ENCODE results near the gene ELOVL5.

ELOVL5 gene

GRCh38 chr6:53268858-53269608, 79.7 kb downstream of the ELOVL5 start:
- no peak for DNase-seq

- DNase-seq = no peak
These were observed 82.1 kb downstream of the ELOVL5 start for GRCh38 chr6:53266553-53267090.

- DNase-seq = peak; percentile 23
These were observed 83.7 kb downstream of the ELOVL5 start for GRCh38 chr6:53264915-53265607.

GRCh38 chr6:53264337-53264736, 84.4 kb downstream of the ELOVL5 start:
- DNase-seq = no peak

- DNase-seq = no peak
These were observed 84.8 kb downstream of the ELOVL5 start for GRCh38 chr6:53263917-53264316.

- DNase-seq = no peak
These were observed 88.7 kb downstream of the ELOVL5 start for GRCh38 chr6:53259860-53260580.

- no peak for DNase-seq
These were observed 90.0 kb downstream of the ELOVL5 start for GRCh38 chr6:53258774-53259155.

GRCh38 chr6:53258076-53258773, 90.5 kb downstream of the ELOVL5 start:
- DNase-seq = no peak

GRCh38 chr6:53257533-53257932, 91.2 kb downstream of the ELOVL5 start:
- DNase-seq = no peak

- no peak for DNase-seq
These were observed 91.7 kb downstream of the ELOVL5 start for GRCh38 chr6:53257001-53257400.

- no peak for DNase-seq
These were observed 96.5 kb downstream of the ELOVL5 start for GRCh38 chr6:53252177-53252692.

- DNase-seq = no peak
These were observed 97.6 kb downstream of the ELOVL5 start for GRCh38 chr6:53251033-53251672.

GRCh38 chr6:53250176-53251032, 98.3 kb downstream of the ELOVL5 start:
- DNase-seq = no peak

GRCh38 chr6:53246924-53247323, 101.8 kb downstream of the ELOVL5 start:
- no peak for DNase-seq

- DNase-seq = peak; percentile 94 to 96
These were observed 103.8 kb downstream of the ELOVL5 start for GRCh38 chr6:53244958-53245357.

GRCh38 chr6:53244399-53244931, 104.3 kb downstream of the ELOVL5 start:
- no peak for DNase-seq

GRCh38 chr6:53241938-53242337, 106.8 kb downstream of the ELOVL5 start:
- DNase-seq = peak; percentile 73 to 76

- DNase-seq = peak; percentile 39 to 57
These were observed 108.0 kb downstream of the ELOVL5 start for GRCh38 chr6:53240761-53241160.

- DNase-seq = no peak
These were observed 108.6 kb downstream of the ELOVL5 start for GRCh38 chr6:53240139-53240538.

- no peak for DNase-seq
These were observed 109.2 kb downstream of the ELOVL5 start for GRCh38 chr6:53239526-53239925.

- no peak for DNase-seq
These were observed 110.4 kb downstream of the ELOVL5 start for GRCh38 chr6:53238311-53238710.
